HG02588 (cell line): Measurements from ENCODE around the gene SRPK2.
"Not testable (repeated sequence)": the region's sequence is repeated elsewhere in the genome, so short reads cannot be mapped to it uniquely, and the experiment has no call there.

ENCODE experiments used
- ATAC-seq: cut with Tn5 transposase; IDR thresholded peaks from one replicate; pipeline ENCODE4 v1.9.1; 2021; ENCODE audit warnings: mild to moderate bottlenecking, moderate library complexity; ENCODE audit not compliant: unreplicated experiment

SRPK2 gene

GRCh38 chr7:105345003-105345402 is 43.7 kb downstream of the SRPK2 start:
- no peak for ATAC-seq

DNA sequence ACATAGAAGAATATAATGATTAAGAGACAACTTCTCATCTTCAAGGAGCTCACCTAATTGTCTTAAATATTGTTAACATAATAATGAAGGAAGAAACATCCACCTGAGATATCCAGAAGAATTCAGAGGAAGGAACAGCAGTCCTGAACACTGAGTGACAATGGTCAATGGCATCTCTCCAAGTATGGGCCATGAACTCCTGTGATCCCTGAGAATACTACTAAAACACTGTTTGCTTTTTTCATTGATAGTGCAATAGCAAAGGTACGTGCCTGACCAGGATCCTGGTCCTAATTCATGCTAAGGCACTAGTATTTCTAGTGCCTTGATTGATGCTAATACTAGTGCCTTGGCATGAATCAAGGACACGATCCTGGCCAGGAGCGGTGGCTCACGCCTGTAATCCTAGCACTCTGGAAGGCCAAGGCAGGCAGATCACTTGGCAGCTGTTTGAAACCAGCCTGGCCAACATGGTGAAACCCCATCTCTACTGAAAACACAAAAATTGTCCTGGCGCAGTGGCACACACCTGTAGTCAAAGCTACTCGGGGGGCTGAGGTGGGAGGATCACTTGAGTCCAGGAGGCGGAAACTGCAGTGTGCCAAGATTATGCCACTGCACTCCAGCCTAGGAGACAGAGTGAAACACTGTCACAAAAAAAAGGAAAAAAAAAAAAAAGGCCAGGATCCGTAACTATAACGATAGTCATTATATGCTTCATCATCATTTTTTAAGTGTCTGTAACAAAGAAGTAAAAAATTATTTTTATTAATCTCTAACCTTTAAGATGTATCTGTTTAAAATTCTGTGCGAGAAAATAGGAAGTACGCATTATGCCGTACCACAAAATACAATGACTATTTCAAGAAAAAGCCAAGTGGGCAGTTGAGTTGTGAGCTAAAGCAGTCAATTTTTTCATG is 49.1 kb downstream of the SRPK2 start:
- no peak for ATAC-seq

DNA sequence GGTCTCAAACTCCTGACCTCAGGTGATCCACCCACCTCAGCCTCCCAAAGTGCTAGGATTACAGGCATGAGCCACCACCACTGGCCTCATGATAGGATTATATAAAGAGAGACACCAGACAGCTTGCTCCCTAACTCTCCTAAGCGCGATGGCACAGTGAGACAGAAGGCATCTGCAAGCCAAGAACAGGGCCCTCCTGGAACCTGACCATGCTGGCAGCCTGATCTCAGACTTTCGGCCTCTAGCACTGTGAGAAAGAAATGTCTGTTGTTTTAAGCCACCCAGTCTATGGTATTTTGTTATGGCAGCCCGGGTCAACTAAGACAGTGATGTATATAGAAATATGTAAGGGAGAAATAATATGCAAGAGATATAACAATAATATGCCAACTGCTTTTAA is 51.2 kb downstream of the SRPK2 start:
- no peak for ATAC-seq

GRCh38 chr7:105336009-105336408 is 52.7 kb downstream of the SRPK2 start:
- no peak for ATAC-seq

- ATAC-seq, result not testable (repeated sequence)
These were observed 56.1 kb downstream of the SRPK2 start for GRCh38 chr7:105332661-105333060.

DNA sequence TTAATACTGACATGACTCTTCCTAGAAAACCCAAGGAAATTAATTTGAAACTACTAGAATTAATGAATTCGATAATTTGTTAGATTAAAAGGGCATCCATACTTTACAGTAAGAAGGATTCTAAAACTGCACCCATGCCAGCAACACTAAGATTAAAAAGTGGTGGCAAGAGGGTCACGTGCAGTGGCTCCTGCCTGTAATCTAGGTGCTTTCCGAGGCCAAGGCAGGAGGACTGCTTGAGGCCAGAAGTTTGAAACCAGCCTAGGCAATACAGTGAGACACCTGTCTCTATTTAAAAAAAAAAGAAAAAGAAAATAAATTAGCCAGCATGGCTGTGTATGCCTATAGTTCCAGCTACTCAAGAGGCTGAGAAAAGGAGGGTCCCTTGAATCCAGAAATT is 58.2 kb downstream of the SRPK2 start:
- no peak for ATAC-seq

DNA sequence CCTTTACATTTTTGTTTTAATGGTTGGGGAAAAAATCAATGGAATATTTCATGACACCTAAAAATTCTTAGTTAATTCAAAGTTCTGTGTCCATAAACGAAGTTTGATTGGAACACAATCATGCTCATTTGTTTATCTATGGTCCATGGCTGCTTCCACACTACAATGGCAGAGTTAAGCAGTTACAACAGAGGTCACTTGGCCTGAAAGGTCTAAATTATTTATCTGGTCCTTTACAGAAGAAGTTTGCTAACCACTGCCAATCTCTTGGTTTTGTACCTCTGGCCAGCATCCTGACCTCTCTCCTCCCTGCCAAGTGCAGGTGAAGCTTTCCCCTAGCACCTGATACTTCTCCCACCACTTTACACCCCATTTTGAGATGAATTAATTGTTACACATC is 61.5 kb downstream of the SRPK2 start:
- ATAC-seq, result no peak

GRCh38 chr7:105325216-105325904 is 63.4 kb downstream of the SRPK2 start:
- no peak for ATAC-seq

DNA sequence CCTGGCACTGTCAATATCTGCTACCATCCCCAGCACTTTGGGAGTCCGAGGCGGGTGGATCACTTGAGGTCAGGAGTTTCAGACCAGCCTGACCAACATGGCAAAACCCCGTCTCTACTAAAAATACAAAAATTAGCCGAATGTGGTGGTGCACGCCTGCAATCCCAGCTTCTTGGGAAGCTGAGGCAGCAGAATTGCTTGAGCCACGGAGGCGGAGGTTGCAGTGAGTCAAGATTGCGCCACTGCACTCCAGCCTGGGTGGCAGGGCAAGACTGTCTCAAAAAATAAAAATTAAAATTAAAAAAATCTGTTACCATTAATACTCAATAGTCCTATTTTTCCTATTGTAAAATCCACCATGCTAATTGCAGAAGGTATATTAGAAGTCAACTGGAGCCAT is 64.1 kb downstream of the SRPK2 start:
- not testable (repeated sequence) for ATAC-seq

GRCh38 chr7:105323366-105323765 is 65.4 kb downstream of the SRPK2 start:
- ATAC-seq, result no peak

- no peak for ATAC-seq
These were observed 66.0 kb downstream of the SRPK2 start for GRCh38 chr7:105322655-105323277.

DNA sequence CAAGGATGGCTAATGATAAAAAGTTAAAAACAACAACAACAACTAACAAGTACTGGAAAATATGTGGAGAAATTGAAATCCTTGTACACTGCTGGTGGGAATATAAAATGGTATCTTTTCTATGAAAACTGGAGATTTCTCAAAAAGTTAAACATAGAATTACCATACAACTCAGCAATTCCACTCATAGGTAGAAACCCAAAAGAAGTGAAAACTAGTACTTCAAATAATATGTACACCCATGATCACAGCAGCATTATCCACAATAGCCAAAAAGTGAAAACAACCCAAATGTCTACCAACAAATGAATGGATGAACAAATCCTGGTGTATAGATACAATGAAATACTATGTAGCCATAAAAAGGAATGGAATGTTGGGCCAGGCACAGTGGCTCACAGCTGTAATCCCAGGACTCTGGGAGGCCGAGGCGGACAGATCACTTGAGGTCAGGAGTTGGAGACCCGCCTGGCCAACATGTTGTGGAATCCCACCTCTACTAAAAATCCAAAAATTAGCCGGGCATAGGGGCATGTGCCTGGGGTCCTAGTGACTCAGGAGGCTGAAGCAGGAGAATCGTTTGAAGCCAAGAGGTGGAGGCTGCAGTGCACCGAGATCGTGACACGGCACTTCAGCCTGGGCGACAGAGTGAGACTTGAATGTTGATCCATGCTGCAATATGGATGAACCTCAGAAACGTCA is 66.8 kb downstream of the SRPK2 start:
- no peak for ATAC-seq

DNA sequence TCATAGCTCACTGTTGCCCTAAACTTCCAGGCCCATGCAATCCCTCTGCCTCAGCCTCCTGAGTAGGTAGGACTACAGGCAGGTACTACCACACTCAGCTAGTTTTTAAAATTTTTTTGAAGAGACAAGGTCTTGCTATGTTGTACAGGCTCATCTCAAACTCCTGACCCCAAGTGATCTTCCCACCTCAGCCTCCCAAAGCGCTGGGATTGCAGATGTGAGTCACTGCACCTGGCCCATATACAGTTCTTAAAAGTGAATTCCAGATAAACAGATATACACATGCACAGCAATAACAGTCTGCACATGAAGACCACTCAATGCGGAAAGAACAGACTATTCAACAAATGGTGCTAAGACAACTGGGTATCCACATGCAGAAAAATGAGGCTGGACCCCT is 67.8 kb downstream of the SRPK2 start:
- no peak for ATAC-seq

GRCh38 chr7:105319578-105319977 is 69.1 kb downstream of the SRPK2 start:
- no peak for ATAC-seq

DNA sequence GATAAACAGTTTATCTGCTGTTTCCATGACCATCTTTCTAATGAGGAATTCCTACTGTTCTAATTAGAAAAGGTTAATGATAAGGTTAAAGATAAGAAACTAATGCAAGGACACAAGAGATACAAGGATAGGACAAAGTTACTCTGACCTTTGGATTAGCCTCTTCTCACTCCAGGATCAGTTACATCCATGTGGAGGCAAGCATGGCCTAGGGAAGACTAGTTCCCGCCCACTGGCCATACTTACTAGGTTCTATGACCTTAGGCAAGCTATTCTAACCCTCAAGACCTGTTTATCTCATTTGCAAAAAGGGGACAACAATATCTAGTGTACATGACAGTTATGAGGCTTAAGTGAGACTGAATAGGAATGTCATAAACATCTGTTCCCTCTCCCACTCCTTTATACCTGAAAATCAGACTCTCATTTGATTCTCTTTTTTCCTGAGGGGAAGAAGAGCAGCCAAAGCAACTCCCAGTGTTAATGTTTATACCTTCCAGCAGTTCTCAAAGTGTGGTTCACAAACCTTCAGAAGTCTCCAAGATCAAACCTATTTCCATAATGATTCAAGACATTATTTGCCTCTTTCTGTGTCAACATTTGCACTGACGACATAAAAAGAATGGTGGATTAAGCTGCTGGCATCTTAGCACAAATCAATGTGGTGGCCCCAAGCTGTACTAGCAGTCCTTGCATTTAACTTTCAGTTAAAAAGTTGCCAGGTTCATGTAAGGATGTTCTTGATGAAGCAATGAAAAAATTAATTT is 72.0 kb downstream of the SRPK2 start:
- no peak for ATAC-seq

DNA sequence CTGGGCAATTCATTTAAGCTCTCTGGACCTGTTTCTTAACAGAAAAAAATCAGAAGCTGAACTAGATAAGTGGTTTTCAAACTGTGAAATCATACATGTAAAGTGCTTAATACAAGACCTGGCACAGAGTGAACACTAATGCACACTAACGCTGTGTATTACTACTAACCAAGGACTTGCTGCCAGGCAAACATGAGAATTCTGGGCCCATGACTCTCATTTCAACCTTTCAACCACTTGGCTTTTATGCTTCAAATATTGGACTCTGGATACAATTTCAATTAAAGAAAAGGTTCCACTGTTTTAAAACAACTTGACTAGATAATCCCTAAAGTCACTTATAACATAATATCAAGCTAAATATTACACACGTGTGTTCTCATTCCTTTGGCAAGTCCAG is 73.4 kb downstream of the SRPK2 start:
- no peak for ATAC-seq

DNA sequence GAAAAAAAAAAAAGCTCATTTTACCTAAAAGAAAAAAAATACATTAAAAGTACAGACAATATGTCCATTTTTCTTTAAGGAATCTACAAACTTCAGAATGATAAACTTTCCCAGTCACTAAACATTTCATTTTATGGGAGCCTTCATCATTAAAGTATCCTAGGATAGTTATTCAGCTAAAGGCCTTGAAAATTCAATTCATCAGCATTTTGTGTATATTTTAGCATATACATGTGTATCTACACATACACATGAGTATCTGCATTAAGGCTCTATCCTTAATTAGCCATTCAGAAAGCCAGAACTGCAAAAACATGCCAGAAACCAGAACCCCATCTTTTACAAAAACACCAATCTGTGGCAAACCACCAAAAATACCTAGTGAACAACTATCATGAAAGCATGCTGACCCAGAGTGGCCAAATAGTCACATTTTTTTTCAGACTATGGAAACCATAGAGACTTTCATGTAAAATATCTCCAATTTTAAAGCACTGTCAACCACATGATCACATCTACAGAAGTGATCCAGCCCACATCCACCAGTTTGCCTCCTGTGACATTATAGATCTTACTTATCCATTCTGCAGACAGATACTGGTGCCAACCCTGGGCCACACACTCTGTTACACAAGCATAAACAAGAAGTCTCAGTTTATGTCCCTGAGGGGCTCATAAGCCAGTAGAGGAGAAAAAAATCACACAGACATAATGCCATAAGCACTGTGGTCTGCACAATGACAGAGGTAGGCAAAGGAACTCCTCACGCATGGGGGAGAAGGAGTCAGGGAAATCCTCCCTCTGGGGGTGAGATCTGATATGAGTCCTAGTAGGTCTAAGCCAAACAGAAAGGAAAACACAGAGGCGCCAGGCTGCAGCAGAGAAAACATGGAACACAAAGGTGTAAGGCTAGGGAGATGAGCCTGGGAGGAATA is 79.2 kb downstream of the SRPK2 start:
- ATAC-seq, result no peak

- ATAC-seq, result no peak
These were observed 81.5 kb downstream of the SRPK2 start for GRCh38 chr7:105307163-105307672.

DNA sequence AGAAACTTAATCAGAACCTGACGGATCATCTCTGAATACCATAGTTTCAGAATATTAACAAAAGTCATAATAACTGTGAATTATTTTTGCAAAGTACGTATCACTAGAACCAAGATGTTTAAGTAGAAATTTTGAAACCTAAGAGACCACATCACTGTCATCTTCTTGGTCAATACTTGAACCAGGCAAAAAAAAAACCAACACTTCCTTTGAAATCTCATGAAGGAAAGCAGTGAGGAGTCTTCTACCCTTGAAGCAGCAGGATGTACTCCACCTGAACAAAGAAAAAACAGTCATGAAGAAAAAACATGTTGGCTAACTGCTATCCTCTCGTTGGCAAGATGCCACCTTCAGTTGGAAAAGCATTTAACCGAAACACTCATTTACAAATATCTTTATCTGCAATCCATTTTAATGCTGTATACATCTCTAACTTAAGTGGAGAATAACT is 82.4 kb downstream of the SRPK2 start:
- ATAC-seq, result no peak
